ENCODE data around the gene DIS3L2.

Gene DIS3L2

GRCh38 chr2:232264081-232264480 is 302.6 kb downstream of the DIS3L2 start:
- no peak for DNase-seq (ENCODE audit: low read depth)

GRCh38 chr2:232265329-232265728 is 303.8 kb downstream of the DIS3L2 start:
- no peak for DNase-seq (ENCODE audit: low read depth)

- no peak for DNase-seq (ENCODE audit: low read depth)
These were observed 307.2 kb downstream of the DIS3L2 start for GRCh38 chr2:232268636-232269165.

DNA sequence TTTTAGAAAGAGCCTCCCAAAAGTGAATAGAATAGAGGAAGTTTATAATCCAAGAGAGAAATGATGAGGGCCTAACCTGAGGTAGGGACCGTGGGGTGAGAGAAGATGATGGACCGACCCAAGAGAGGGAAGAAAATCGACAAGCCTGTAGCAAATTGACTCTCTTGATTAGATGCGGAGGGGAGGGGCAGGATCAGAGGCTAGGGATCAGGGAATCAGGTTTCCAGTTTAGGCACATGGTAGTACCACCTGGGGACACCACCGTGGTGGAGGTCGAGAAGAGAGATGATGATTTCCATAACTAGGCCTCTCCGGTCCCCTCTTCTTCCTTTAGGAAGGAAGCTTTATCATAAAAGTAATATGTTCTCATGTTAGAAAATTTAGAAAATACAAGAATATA is 308.4 kb downstream of the DIS3L2 start:
- no peak for DNase-seq (ENCODE audit: low read depth)

GRCh38 chr2:232273903-232274643 is 312.6 kb downstream of the DIS3L2 start:
- DNase-seq (ENCODE audit: low read depth): peak; percentile 13

GRCh38 chr2:232275670-232276069 is 314.2 kb downstream of the DIS3L2 start:
- DNase-seq (ENCODE audit: low read depth): no peak

GRCh38 chr2:232276084-232276732 is 314.7 kb downstream of the DIS3L2 start:
- DNase-seq (ENCODE audit: low read depth): no peak

DNA sequence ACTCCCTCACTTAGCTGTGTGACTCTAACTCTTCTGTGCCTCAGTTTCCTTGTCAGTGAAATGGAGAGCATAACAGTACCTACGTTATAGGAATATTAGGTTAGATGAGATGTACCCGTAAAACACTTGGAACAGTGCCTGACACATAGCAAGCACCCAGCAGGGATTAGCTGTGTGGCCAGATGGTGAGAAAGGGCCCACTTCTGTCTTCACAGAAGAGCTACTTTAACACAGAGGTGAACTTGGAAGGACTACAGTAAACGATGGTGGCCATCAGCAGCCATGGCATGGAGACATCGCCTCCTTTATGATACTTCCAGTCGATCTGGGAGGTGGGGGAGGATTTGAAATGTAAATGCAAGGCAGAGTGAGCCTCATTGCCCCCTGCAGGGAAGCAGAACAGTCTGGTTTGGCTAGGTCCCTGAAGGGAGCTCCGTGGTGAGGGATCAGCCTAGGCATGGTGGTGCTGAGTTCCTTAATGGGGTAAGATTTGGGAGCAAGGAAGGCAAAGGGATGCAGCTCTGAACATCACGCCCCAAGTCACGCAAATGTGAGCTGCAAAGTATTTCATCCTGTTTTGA is 315.3 kb downstream of the DIS3L2 start:
- DNase-seq (ENCODE audit: low read depth): no peak

DNA sequence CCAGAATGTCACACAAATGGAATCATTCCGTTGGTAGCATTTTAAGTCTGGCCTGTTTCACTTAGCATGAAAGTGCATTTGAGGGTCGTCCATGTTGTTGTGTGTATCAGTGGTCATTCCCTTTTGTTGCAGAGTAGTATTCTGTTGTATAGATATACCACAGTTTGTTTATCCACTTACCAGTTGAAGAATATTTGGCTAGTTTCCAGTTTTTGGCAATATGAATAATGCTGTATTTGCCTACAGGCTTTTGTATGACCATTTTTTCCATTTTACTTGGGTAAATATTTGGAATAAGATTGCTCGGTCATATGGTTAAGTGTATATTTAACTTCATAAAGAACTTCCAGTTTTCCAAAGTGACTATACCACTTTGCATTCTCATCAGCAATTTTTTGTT is 317.0 kb downstream of the DIS3L2 start:
- DNase-seq (ENCODE audit: low read depth): no peak

- no peak for DNase-seq (ENCODE audit: low read depth)
These were observed 318.8 kb downstream of the DIS3L2 start for GRCh38 chr2:232280341-232280740.

DNA sequence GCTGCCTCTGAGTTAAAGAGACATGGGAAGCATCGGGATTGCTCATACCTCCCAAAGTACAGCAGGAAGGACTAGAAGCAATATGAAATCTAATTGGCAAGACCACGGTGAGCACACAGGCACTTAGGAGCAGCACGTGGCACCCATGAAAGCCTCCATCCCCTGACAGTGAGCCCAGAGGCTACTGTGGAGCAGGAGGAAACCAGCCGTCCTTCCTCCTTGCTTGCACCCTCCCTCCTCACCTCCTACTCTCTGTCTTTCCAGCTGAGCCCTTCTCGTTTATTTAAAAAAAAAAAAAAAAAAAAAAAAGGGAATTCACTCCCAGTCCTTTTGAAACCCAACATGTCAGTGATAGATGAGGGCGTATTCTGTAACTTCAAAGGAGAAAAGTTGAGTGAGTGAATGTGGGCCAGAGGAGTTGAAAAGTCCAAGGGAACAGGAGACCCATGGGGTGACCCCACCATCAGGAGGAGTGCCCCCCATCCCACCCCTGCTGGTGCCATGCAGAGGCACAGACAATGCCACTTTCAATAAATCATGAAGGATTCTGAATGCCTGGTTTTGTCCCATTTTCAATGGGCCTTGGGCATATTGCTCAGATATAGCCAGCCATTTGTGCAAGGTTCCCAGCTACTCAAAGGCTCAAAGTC is 320.5 kb downstream of the DIS3L2 start:
- no peak for DNase-seq (ENCODE audit: low read depth)

GRCh38 chr2:232282508-232283055 is 321.1 kb downstream of the DIS3L2 start:
- DNase-seq (ENCODE audit: low read depth): no peak

- no peak for DNase-seq (ENCODE audit: low read depth)
These were observed 324.7 kb downstream of the DIS3L2 start for GRCh38 chr2:232286001-232286868.

GRCh38 chr2:232287316-232287715 is 325.8 kb downstream of the DIS3L2 start:
- no peak for DNase-seq (ENCODE audit: low read depth)

- no peak for DNase-seq (ENCODE audit: low read depth)
These were observed 327.0 kb downstream of the DIS3L2 start for GRCh38 chr2:232288489-232289030.

DNA sequence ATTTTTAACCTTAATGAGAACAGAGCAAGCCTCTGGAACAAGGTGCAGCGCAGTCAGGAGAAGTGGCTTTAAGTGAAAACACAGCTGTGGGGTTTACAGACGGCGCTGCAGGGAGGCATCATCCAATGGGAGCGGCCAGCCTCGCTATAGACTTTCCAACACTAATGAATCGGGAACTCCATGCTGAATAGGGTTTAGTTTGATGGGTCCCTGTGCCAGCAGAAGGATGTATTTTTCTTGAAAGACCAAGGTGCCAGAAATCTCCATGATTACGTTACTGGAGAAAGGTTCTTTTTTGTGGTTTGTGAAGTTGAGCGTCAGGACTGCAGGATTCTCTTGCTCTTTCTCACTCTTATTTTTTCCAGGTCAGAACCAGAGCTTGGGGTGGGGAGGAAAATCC is 329.2 kb downstream of the DIS3L2 start:
- no peak for DNase-seq (ENCODE audit: low read depth)

DNA sequence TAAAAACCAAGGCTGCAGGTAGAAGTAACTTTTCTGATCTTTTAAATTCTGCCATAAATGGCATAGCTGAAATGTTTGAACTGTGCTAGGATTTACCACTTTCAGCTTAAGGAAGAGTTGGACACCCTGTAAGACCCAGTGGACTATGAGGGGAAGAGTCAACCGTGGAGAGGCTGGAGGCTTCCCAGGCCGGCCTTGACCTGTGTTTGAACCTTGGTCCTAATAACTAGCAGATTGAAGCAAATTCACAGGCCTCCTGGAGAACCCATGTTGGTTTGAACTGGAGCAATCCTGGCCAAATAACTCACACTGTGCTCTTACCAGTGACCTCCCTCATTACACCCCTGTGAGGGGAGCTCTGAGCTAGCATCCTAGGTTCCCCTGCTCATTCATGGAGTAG is 329.8 kb downstream of the DIS3L2 start:
- DNase-seq (ENCODE audit: low read depth): no peak

GRCh38 chr2:232292395-232293154 is 331.1 kb downstream of the DIS3L2 start:
- peak; percentile 33 for DNase-seq (ENCODE audit: low read depth)

- DNase-seq (ENCODE audit: low read depth): no peak
These were observed 331.7 kb downstream of the DIS3L2 start for GRCh38 chr2:232293191-232293590.

DNA sequence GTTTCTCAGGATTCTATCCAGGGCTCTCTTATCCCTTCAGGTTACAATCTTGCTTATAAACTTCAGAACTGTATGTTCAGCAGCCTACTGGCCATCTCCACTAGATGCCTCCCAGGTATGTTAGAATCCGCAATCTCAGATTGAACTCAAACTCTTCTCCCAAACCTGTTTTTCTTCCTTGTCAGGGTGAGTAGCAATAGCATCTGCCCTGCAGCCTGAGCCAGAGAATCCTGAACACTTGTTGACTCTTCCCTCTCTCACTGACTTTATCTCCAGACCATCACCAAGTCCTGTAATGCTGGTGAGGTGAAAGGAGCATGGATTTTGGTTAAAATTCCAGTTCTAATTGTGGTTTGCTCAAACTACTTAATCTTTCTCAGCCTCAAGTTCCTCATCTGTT is 334.5 kb downstream of the DIS3L2 start:
- DNase-seq (ENCODE audit: low read depth): no peak

All from fibroblast of gingiva (primary cell).